ENCODE data around the gene CPN1.

The CPN1 gene

GRCh38 chr10:99999319-100000108 lies 82.2 kb downstream of the CPN1 start:
- in situ Hi-C loops (cut with MboI; ENCODE audit: low sequenced_read_pairs), result no loop called here

DNA sequence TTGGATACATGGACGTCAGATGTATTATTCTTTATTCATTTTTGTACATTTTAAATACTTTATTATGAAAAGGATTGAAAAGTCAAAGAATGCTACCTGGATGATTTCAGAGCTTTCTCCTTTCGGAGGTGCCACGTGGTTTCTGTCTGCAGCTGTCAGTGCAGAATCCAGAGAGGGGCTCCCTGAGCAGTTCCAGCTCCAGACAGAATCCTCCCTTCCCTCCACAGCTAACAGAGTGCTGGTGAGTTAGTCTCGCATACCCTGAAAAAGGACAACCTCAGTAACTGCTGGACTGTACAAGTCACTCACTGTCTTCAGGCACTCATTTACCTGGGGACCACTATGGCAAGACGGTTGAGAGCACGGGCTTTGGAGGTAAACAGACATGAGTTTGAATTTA lies 82.8 kb downstream of the CPN1 start:
- in situ Hi-C loops (cut with MboI; ENCODE audit: low sequenced_read_pairs), result no loop called here

- in situ Hi-C loops (cut with MboI; ENCODE audit: low sequenced_read_pairs), result no loop called here
Measured at GRCh38 chr10:99996671-99997648, 84.7 kb downstream of the CPN1 start.

DNA sequence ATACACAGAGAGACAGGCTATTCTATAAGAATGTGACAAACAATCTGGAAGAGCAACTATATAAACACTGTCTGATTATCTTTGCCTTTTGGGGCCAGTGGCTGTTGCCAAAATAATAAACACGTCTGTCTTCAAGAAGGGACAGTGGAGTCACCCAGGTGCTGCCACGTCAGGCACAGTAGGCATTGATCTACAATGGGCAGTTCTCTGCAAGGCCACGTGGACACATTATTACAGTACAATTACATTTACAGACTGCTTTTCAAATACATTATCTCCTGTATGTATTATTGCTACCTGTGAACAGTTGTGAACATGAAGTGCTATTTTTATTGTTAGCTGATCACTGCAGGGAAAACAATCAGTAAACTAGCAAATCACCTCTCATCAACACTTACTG lies 86.0 kb downstream of the CPN1 start:
- in situ Hi-C loops (cut with MboI; ENCODE audit: low sequenced_read_pairs), result no loop called here

GRCh38 chr10:99995269-99995668 lies 86.4 kb downstream of the CPN1 start:
- in situ Hi-C loops (cut with MboI; ENCODE audit: low sequenced_read_pairs), result no loop called here

DNA sequence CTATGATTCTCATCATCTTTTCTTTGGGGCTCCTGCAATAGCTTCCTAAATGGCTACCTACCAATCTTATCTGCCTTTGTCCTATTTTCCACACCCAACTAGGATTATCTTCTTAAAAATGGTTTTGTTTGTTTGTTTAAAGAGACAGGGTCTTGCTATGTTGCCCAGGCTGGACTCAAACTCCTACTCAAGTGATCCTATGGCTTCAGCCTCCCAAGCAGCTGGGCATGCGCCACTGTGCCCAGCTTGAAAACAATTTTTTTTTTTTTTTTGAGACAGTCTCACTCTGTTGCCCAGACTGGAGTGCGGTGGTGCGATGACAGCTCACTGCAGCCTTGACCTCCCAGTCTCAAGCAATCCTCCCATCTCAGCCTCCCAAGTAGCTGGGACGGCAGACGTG lies 86.9 kb downstream of the CPN1 start:
- in situ Hi-C loops (cut with MboI; ENCODE audit: low sequenced_read_pairs), result no loop called here

DNA sequence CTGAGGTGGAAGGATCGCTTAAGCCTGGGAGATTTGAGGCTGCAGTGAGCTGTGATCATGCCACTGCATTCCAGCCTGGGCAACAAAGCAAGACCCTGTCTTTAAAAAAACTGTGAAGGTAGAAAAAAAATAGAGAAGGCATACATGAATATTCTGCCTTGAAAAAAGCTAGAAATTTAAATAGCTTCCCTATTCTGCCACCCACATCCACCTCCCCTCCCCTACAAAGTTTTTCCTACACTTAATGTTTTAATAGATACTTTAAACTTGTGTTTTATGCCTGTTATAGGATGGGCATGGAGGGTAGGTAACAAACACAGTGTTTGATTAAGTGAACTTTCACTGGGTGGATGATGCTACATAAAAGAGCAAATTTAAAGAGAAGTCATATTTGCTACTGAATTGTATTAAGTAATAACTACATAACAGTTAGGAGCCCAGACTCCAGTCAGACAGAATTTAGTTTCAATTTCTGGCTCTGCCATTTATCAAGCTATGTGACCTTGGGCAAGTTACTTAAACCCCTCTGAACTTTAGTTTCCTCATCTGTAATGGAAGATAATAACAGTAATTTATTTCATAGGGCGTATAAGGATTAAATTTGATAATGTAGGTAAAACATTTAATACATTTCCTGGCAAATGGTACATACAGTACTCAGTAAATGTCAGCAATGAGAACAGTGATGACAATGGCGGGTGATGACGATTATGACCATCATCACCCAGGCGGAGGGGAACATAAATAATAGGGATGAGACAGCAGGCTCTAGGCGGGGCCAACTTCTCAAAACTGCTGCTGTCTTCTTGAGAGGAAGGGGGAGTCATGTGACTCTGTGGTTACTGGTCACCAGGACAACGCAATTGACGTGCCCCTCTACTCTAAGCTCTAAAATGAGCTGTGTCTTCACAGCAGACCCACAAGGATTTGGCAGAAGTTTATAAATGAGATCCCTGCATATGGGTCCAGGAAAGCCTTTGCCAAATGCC lies 87.7 kb downstream of the CPN1 start:
- in situ Hi-C loops (cut with MboI; ENCODE audit: low sequenced_read_pairs), result no loop called here
